Effector memory CD4-positive, alpha-beta T cell (primary cell): ENCODE data around the gene SLC6A13.

ENCODE experiments used
- DNase-seq, 3 donors: peaks; one replicate each; pipeline ENCODE4 v3.0.0-alpha.2; 2020
- H3K27ac ChIP-seq: 2 replicates; pipeline ENCODE4 v1.7.0; 2013; ENCODE audit warnings: mild to moderate bottlenecking, low read length, moderate library complexity; ENCODE audit not compliant: insufficient read depth, poor library complexity, severe bottlenecking
- H3K27me3 ChIP-seq: replicated peaks from 2 replicates; pipeline ENCODE4 v1.7.0; 2013; ENCODE audit warnings: mild to moderate bottlenecking, low read length; ENCODE audit not compliant: insufficient read depth, control insufficient read depth, poor library complexity, severe bottlenecking
- H3K36me3 ChIP-seq: 2 replicates; pipeline ENCODE4 v1.7.0; 2013; ENCODE audit warnings: mild to moderate bottlenecking, low read length, moderate library complexity; ENCODE audit not compliant: control insufficient read depth, insufficient read depth
- H3K4me1 ChIP-seq: 2 replicates; pipeline ENCODE4 v1.7.0; 2013; ENCODE audit warnings: low read length, mild to moderate bottlenecking; ENCODE audit not compliant: control insufficient read depth, insufficient read depth, poor library complexity, severe bottlenecking
- H3K4me3 ChIP-seq: 2 replicates; pipeline ENCODE4 v1.7.0; 2013; ENCODE audit warnings: low read length, low read depth, mild to moderate bottlenecking; ENCODE audit not compliant: insufficient read depth, poor library complexity, severe bottlenecking
- H3K9me3 ChIP-seq: 2 replicates; pipeline ENCODE4 v1.7.0; 2013; ENCODE audit warnings: mild to moderate bottlenecking, low read length, moderate library complexity; ENCODE audit not compliant: control insufficient read depth

SLC6A13 gene

DNA sequence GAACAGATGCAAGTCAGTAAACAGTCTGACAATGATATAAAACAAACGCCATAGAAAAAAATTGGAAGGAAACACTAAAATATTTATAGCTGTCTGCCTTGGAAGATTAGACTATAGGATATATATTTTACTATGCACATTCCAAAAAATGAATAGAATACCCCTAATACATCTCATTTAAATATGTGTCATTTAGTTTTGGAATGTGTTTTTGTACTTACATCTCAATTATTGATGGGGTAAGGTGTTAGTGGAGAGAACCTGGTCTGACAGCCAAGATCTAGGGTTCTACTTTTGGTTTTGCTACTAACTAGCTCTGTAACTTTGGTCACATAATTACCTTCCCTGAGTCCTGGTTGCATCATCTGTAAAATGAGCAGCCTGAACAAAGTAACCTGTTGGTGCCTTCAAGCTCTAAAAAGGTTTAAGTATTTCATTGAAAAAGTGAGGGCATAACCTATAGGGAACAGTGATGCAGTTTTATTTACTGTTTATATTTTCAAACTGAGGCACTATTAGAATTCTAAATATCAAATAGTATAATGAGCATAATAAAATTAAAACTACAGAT lies 28.6 kb upstream of the SLC6A13 start:
- Histone ChIP-seq H3K27ac (no peak overlapping the region), H3K9me3 (no peaks in the 10 kb centered on the region), H3K4me3 (no peak overlapping the region), H3K36me3 (peaks cover 48% of the 10 kb centered on the region), H3K27me3 (no peaks in the 10 kb centered on the region), H3K4me1 (no peaks in the 10 kb centered on the region)
- DNase-seq: no peak

- Histone ChIP-seq H3K4me3 (no peak overlapping the region), H3K4me1 (no peaks in the 10 kb centered on the region), H3K36me3 (peaks cover 47% of the 10 kb centered on the region), H3K27me3 (no peaks in the 10 kb centered on the region), H3K27ac (no peak overlapping the region), H3K9me3 (no peaks in the 10 kb centered on the region)
- no peak for DNase-seq
Observed at GRCh38 chr12:288687-289086, 26.1 kb upstream of the SLC6A13 start.

- H3K9me3 ChIP-seq: no peaks in the 10 kb centered on the region
- no peak overlapping the region for H3K27ac ChIP-seq
- H3K36me3 ChIP-seq: peaks cover 45% of the 10 kb centered on the region
- H3K4me1 ChIP-seq: no peaks in the 10 kb centered on the region
- no peak for DNase-seq
- H3K27me3 ChIP-seq: no peaks in the 10 kb centered on the region
- H3K4me3 ChIP-seq: no peak overlapping the region
Observed at GRCh38 chr12:286531-287300, 24.1 kb upstream of the SLC6A13 start.

- DNase-seq: no peak
- Histone ChIP-seq H3K4me1 (no peaks in the 10 kb centered on the region), H3K4me3 (no peak overlapping the region), H3K36me3 (peaks cover 5% of the 10 kb centered on the region), H3K27ac (no peak overlapping the region), H3K9me3 (no peaks in the 10 kb centered on the region), H3K27me3 (no peaks in the 10 kb centered on the region)
Observed at GRCh38 chr12:278046-278445, 15.4 kb upstream of the SLC6A13 start.

DNA sequence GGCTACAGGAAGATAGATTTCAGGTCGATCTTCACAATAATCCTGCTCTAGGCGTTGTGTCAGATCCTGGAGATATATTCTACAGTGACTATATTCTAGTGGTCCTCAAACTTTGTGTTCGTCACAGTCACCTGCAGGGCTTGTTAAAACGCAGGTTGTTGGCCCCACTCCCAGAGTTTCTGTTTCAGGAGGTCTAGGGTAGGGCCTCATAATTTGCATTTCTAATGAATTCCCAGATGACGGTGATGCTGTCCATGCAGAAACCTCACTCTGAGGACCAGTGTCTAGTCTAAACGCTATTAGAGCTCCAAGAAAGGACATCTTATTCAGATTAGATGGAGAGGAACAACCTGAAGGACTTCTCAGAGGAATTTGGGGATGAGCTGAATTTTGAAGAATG lies 13.2 kb upstream of the SLC6A13 start:
- H3K27ac ChIP-seq: no peak overlapping the region
- no peaks in the 10 kb centered on the region for H3K36me3 ChIP-seq
- no peaks in the 10 kb centered on the region for H3K9me3 ChIP-seq
- H3K4me3 ChIP-seq: no peak overlapping the region
- H3K4me1 ChIP-seq: no peaks in the 10 kb centered on the region
- H3K27me3 ChIP-seq: no peaks in the 10 kb centered on the region
- no peak for DNase-seq

GRCh38 chr12:273382-273781 lies 10.7 kb upstream of the SLC6A13 start:
- H3K36me3 ChIP-seq: no peaks in the 10 kb centered on the region
- no peak for DNase-seq

GRCh38 chr12:272942-273341 lies 10.3 kb upstream of the SLC6A13 start:
- H3K4me1 ChIP-seq: no peaks in the 10 kb centered on the region
- H3K9me3 ChIP-seq: no peaks in the 10 kb centered on the region
- H3K4me3 ChIP-seq: no peak overlapping the region
- no peaks in the 10 kb centered on the region for H3K27me3 ChIP-seq
- H3K27ac ChIP-seq: no peak overlapping the region
- no peaks in the 10 kb centered on the region for H3K36me3 ChIP-seq
- DNase-seq: no peak

More at GRCh38 chr12:273382-273781, 10.7 kb upstream of the SLC6A13 start:
- H3K4me3 ChIP-seq: no peak overlapping the region
- H3K9me3 ChIP-seq: no peaks in the 10 kb centered on the region
- no peaks in the 10 kb centered on the region for H3K4me1 ChIP-seq
- H3K27me3 ChIP-seq: no peaks in the 10 kb centered on the region
- H3K27ac ChIP-seq: no peak overlapping the region

GRCh38 chr12:271161-271560 lies 8.5 kb upstream of the SLC6A13 start:
- Histone ChIP-seq H3K9me3 (no peaks in the 10 kb centered on the region), H3K4me1 (no peaks in the 10 kb centered on the region), H3K27ac (no peak overlapping the region), H3K4me3 (no peak overlapping the region), H3K27me3 (no peaks in the 10 kb centered on the region), H3K36me3 (no peaks in the 10 kb centered on the region)
- no peak for DNase-seq

DNA sequence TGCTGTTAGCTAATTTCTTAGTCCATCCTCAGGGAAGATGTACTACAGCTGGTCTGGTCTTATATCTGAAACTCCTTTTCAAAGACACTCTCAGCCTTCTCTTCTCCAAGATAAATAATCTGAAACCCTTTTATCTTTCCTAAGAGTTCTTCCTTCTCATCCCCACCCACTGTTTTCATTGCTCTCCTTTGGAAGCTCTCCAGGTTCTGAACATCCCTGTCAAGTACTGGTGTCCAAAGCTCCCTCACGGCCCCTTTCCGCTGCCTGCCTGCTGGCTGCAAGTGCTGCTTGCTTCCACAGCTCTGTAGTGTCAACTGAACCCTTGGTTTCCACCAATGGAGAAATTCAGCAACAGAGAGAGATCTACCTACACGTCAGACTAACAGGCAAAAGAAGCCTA lies 6.6 kb upstream of the SLC6A13 start:
- Histone ChIP-seq H3K4me3 (no peak overlapping the region), H3K4me1 (no peaks in the 10 kb centered on the region), H3K27ac (no peak overlapping the region), H3K36me3 (no peaks in the 10 kb centered on the region), H3K9me3 (no peaks in the 10 kb centered on the region), H3K27me3 (no peaks in the 10 kb centered on the region)
- no peak for DNase-seq

GRCh38 chr12:268483-268840 lies 5.8 kb upstream of the SLC6A13 start:
- Histone ChIP-seq H3K9me3 (no peaks in the 10 kb centered on the region), H3K36me3 (no peaks in the 10 kb centered on the region), H3K4me3 (no peak overlapping the region), H3K4me1 (no peaks in the 10 kb centered on the region), H3K27me3 (no peaks in the 10 kb centered on the region), H3K27ac (no peak overlapping the region)
- DNase-seq: no peak
